Measurements from ENCODE around the gene RMI2.

The RMI2 gene

GRCh38 chr16:11340710-11341109 lies 4.5 kb upstream of the RMI2 start:
- no peaks in the 10 kb centered on the region for H3K36me3 ChIP-seq (ENCODE audit: low read length)
- no peak overlapping the region for H3K4me2 ChIP-seq (ENCODE audit: low read depth, low read length, poor library complexity, severe bottlenecking)
- no peak overlapping the region for H3K27ac ChIP-seq (ENCODE audit: low read depth, low read length)
- no peaks in the 10 kb centered on the region for H3K79me2 ChIP-seq (ENCODE audit: insufficient read depth, low read length)
- TF ChIP-seq EZH2phosphoT487 (conservative IDR thresholded peaks at IDR 0.05; ENCODE audit: low read length) (no peak), CTCF (IDR thresholded peaks at IDR 0.05; ENCODE audit: insufficient read depth, low read length, poor library complexity, severe bottlenecking) (no peak)
- H2AFZ ChIP-seq (ENCODE audit: low read depth, low read length, severe bottlenecking) = no peak overlapping the region
- H3K9ac ChIP-seq (ENCODE audit: low read length) = no peak overlapping the region
- no peaks in the 10 kb centered on the region for H3K9me2 ChIP-seq (replicated peaks; ENCODE audit: insufficient read depth, low read length)
- H3F3A ChIP-seq (ENCODE audit: insufficient read depth) = no peaks in the 10 kb centered on the region
- H3K9me3 ChIP-seq (ENCODE audit: insufficient read depth, low read length) = no peaks in the 10 kb centered on the region
- no peaks in the 10 kb centered on the region for H3K27me3 ChIP-seq (ENCODE audit: low read length)
- H3K4me3 ChIP-seq (ENCODE audit: insufficient read depth, low read length, poor library complexity, severe bottlenecking) = no peak overlapping the region
- H4K20me1 ChIP-seq (ENCODE audit: low read depth, low read length) = no peaks in the 10 kb centered on the region

GRCh38 chr16:11341371-11341770 lies 3.9 kb upstream of the RMI2 start:
- Histone ChIP-seq H3K27ac (ENCODE audit: low read depth, low read length) (no peak overlapping the region), H3K9me3 (ENCODE audit: insufficient read depth, low read length) (no peaks in the 10 kb centered on the region), H3K79me2 (ENCODE audit: insufficient read depth, low read length) (no peaks in the 10 kb centered on the region), H4K20me1 (ENCODE audit: low read depth, low read length) (no peaks in the 10 kb centered on the region), H3K4me3 (ENCODE audit: insufficient read depth, low read length, poor library complexity, severe bottlenecking) (no peak overlapping the region), H3K27me3 (ENCODE audit: low read length) (no peaks in the 10 kb centered on the region), H3K36me3 (ENCODE audit: low read length) (no peaks in the 10 kb centered on the region), H3F3A (ENCODE audit: insufficient read depth) (no peaks in the 10 kb centered on the region), H3K9ac (ENCODE audit: low read length) (no peak overlapping the region), H3K9me2 (replicated peaks; ENCODE audit: insufficient read depth, low read length) (no peaks in the 10 kb centered on the region), H3K4me2 (ENCODE audit: low read depth, low read length, poor library complexity, severe bottlenecking) (no peak overlapping the region), H2AFZ (ENCODE audit: low read depth, low read length, severe bottlenecking) (no peak overlapping the region)
- no peak for TF ChIP-seq CTCF (IDR thresholded peaks at IDR 0.05; ENCODE audit: insufficient read depth, low read length, poor library complexity, severe bottlenecking)
- TF ChIP-seq EZH2phosphoT487 (conservative IDR thresholded peaks at IDR 0.05; ENCODE audit: low read length) = no peak

- no peaks in the 10 kb centered on the region for H3F3A ChIP-seq (ENCODE audit: insufficient read depth)
- H2AFZ ChIP-seq (ENCODE audit: low read depth, low read length, severe bottlenecking) = no peak overlapping the region
- H3K79me2 ChIP-seq (ENCODE audit: insufficient read depth, low read length) = no peaks in the 10 kb centered on the region
- TF ChIP-seq CTCF (IDR thresholded peaks at IDR 0.05; ENCODE audit: insufficient read depth, low read length, poor library complexity, severe bottlenecking) (no peak), EZH2phosphoT487 (conservative IDR thresholded peaks at IDR 0.05; ENCODE audit: low read length) (no peak)
- H3K9me2 ChIP-seq (replicated peaks; ENCODE audit: insufficient read depth, low read length) = no peaks in the 10 kb centered on the region
- no peak overlapping the region for H3K4me3 ChIP-seq (ENCODE audit: insufficient read depth, low read length, poor library complexity, severe bottlenecking)
- no peaks in the 10 kb centered on the region for H3K36me3 ChIP-seq (ENCODE audit: low read length)
- no peaks in the 10 kb centered on the region for H3K9me3 ChIP-seq (ENCODE audit: insufficient read depth, low read length)
- no peaks in the 10 kb centered on the region for H3K27me3 ChIP-seq (ENCODE audit: low read length)
- H3K9ac ChIP-seq (ENCODE audit: low read length) = no peak overlapping the region
- no peak overlapping the region for H3K27ac ChIP-seq (ENCODE audit: low read depth, low read length)
- no peaks in the 10 kb centered on the region for H4K20me1 ChIP-seq (ENCODE audit: low read depth, low read length)
- no peak overlapping the region for H3K4me2 ChIP-seq (ENCODE audit: low read depth, low read length, poor library complexity, severe bottlenecking)
Measured at GRCh38 chr16:11342021-11342855, 3.0 kb upstream of the RMI2 start.

Measured in SU-DHL-6 (cell line).